Hippocampal formation (tissue), 2 donors: ENCODE results near the gene ZNF296.
"Not testable (repeated sequence)": the region's sequence is repeated elsewhere in the genome, so short reads cannot be mapped to it uniquely, and the experiment has no call there.

ENCODE experiments used
- DNase-seq, 2 donors: peaks; one replicate each; lab custom pipeline; 2025; lab: John Stamatoyannopoulos, UW

The ZNF296 gene

GRCh38 chr19:45076029-45076850 lies at the start of gene ZNF296:
ZNF296 (minus strand) TSS chr19:45076478; CDS start chr19:45076373, 105 bp downstream.
- no peak for DNase-seq

GRCh38 chr19:45125360-45125759 lies 49.1 kb upstream of the ZNF296 start:
- DNase-seq = no peak

GRCh38 chr19:45124021-45124420 lies 47.7 kb upstream of the ZNF296 start:
- no peak for DNase-seq

- no peak for DNase-seq
These were observed 47.2 kb upstream of the ZNF296 start for GRCh38 chr19:45123440-45123850.

- DNase-seq = no peak
These were observed 46.6 kb upstream of the ZNF296 start for GRCh38 chr19:45122832-45123231.

GRCh38 chr19:45121827-45122345 lies 45.6 kb upstream of the ZNF296 start:
- DNase-seq = no peak

- DNase-seq = no peak
These were observed 43.3 kb upstream of the ZNF296 start for GRCh38 chr19:45119582-45119981.

GRCh38 chr19:45118591-45119355 lies 42.5 kb upstream of the ZNF296 start:
- not testable (repeated sequence) for DNase-seq

- no peak for DNase-seq
These were observed 41.8 kb upstream of the ZNF296 start for GRCh38 chr19:45118106-45118505.

- DNase-seq = no peak
These were observed 41.4 kb upstream of the ZNF296 start for GRCh38 chr19:45117671-45118070.

- DNase-seq = no peak
These were observed 40.9 kb upstream of the ZNF296 start for GRCh38 chr19:45117167-45117594.

- DNase-seq = no peak
These were observed 39.7 kb upstream of the ZNF296 start for GRCh38 chr19:45115809-45116615.

- DNase-seq = no peak
These were observed 37.8 kb upstream of the ZNF296 start for GRCh38 chr19:45114116-45114515.

- no peak for DNase-seq
These were observed 37.4 kb upstream of the ZNF296 start for GRCh38 chr19:45113628-45114027.

- DNase-seq = no peak
These were observed 36.0 kb upstream of the ZNF296 start for GRCh38 chr19:45112111-45112827.

- DNase-seq = no peak
These were observed 34.6 kb upstream of the ZNF296 start for GRCh38 chr19:45110851-45111266.

GRCh38 chr19:45107621-45108150 lies 31.4 kb upstream of the ZNF296 start:
- no peak for DNase-seq

GRCh38 chr19:45106363-45106762 lies 30.1 kb upstream of the ZNF296 start:
- not testable (repeated sequence) for DNase-seq

- DNase-seq = no peak
These were observed 28.5 kb upstream of the ZNF296 start for GRCh38 chr19:45104658-45105349.
